Measurements from ENCODE around the gene NRF1. TPM values are rescaled to one million over a fixed set of nuclear protein-coding genes. Genes with fewer than 3 reads are reported as not detected.

Gene NRF1
- total RNA-seq, 1 experiment from 2014 or later = 22.5 TPM

DNA sequence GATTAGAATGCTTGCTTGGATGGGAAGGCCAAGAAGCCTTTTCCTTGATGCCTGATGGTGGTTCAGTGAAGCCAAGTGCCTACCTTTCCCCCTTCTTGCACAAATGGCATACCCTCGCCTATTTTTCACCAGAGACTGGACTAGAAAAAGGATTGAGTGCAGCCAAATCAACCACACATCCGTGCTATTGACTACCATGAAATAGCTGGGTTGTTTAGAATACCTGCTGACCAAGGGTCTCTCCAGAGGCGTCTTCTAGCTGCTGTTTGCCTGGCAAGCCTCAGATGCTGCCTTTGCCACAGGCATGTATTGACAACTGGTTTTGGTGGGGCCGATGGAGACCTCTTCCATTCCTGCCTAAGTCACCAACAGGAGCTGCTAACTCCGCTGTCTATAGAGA lies 146.5 kb downstream of the NRF1 start:
- Histone ChIP-seq H3K4me3 (ENCODE audit: low read length) (no peak overlapping the region), H3K9me3 (ENCODE audit: low read length) (no peaks in the 10 kb centered on the region), H3K27ac (ENCODE audit: low read length) (no peak overlapping the region), H4K20me1 (ENCODE audit: insufficient read depth, low read depth, low read length) (no peaks in the 10 kb centered on the region), H2AFZ (ENCODE audit: low read length) (no peak overlapping the region), H3K9ac (ENCODE audit: low read length) (no peak overlapping the region), H3K36me3 (ENCODE audit: insufficient read depth, low read length) (no peaks in the 10 kb centered on the region), H3K4me2 (ENCODE audit: low read depth, low read length, poor library complexity, severe bottlenecking) (no peak overlapping the region), H3K27me3 (ENCODE audit: low read length) (no peaks in the 10 kb centered on the region), H3K9me2 (replicated peaks; ENCODE audit: insufficient read depth, low read length) (no peaks in the 10 kb centered on the region), H3K4me1 (ENCODE audit: low read length) (no peaks in the 10 kb centered on the region), H3K79me2 (ENCODE audit: low read length) (no peaks in the 10 kb centered on the region)
- DNase-seq = no peak

DNA sequence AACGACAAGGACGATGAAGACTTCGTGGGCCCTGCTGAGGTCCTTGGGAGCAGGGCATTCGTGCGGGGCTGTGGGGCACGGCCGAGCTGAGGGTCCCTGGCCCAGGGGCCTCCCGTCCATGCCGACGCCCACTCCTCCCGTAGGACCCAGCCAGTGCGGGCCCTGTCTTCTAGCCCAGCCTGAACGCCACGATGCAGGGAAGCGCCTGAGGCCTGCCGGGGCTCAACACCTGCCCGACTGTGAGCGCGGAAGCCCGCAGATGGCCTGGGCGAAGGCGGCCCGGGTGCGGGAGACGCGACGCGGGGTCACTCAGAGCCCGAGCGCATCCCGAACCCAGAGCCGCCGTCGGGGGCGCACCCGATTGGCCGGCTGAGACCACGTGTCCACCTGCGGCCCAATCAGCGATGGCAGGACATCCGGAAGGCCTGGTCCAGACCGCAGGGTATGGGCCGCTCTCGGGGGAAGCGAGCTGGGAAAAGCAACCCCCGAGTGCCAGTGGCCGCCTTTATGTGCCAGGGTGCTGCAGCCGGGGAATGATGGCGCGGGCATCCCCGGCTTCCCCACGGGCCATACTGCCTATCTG lies 151.0 kb downstream of the NRF1 start:
- Histone ChIP-seq H3K9me2 (replicated peaks; ENCODE audit: insufficient read depth, low read length) (no peaks in the 10 kb centered on the region), H3K79me2 (ENCODE audit: low read length) (no peaks in the 10 kb centered on the region), H3K9ac (ENCODE audit: low read length) (no peak overlapping the region), H3K4me2 (ENCODE audit: low read depth, low read length, poor library complexity, severe bottlenecking) (no peak overlapping the region), H4K20me1 (ENCODE audit: insufficient read depth, low read depth, low read length) (no peaks in the 10 kb centered on the region), H3K4me3 (ENCODE audit: low read length) (no peak overlapping the region), H3K27ac (ENCODE audit: low read length) (no peak overlapping the region), H3K9me3 (ENCODE audit: low read length) (no peaks in the 10 kb centered on the region), H3K36me3 (ENCODE audit: insufficient read depth, low read length) (no peaks in the 10 kb centered on the region), H2AFZ (ENCODE audit: low read length) (no peak overlapping the region), H3K4me1 (ENCODE audit: low read length) (no peaks in the 10 kb centered on the region), H3K27me3 (ENCODE audit: low read length) (no peaks in the 10 kb centered on the region)
- DNase-seq = no peak

DNA sequence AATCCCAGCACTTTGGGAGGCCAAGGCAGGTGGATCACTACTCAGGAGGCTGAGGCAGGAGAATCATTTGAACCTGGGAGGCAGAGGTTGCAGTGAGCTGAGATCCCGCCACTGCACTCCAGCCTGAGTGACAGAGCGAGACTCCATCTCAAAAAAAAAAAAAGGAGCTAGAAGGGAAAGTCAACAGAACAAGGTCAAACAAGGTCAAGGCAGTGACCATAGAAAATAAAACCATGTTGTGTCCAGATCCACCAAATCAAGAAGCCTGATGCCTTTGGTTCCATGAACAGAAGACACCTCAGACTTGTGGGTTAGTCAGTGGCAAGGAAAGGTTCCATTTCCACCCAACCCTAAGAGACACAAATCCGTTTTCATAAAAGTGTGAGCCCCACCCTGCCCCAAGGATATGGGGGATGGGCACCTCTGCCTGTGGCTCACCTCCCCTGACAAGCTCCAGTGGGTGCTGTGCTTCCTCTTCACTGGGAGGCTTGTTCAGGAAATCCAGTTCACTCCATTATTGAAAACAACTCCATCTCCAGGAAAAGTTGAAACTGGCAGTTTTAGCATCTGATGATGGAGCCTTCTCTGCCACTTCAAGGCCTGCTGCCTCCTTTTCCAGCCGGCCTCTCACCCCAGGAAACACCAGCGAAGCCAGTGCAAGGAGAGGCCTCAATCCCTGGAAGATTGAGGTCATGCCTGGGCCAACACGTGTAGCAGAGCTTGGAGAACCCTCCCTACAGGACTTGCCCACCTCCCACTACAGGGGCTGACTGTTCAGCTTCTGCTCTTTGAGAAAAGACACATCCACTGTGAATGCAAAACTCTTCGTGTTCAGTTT lies 152.9 kb downstream of the NRF1 start:
- no peak for DNase-seq
- Histone ChIP-seq H3K9ac (ENCODE audit: low read length) (no peak overlapping the region), H3K4me2 (ENCODE audit: low read depth, low read length, poor library complexity, severe bottlenecking) (no peak overlapping the region)

DNA sequence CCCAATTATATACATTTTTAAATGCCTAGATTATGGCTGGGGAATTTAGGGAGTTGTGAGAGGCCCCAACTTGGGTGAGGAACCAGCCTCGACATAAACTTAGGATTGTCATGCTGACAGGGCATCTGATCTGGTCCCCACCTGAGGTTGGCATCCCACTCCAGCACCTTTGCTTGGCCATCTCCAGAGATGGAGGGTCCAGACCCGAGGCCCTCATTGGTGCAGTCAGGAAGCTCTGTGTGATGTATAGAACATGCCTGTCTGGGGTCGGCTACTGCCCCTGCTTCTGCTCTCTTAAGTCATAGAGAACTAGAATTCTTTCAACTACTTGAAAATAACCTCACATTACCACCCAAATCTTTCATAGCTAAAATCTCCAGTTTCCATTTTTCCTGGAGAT lies 153.8 kb downstream of the NRF1 start:
- Histone ChIP-seq H2AFZ (ENCODE audit: low read length) (no peak overlapping the region), H3K4me3 (ENCODE audit: low read length) (no peak overlapping the region), H3K9me2 (replicated peaks; ENCODE audit: insufficient read depth, low read length) (no peaks in the 10 kb centered on the region), H4K20me1 (ENCODE audit: insufficient read depth, low read depth, low read length) (no peaks in the 10 kb centered on the region), H3K27ac (ENCODE audit: low read length) (no peak overlapping the region), H3K4me1 (ENCODE audit: low read length) (0 out of 2 replicates have a peak, but pooled peaks cover 2% of the 10 kb centered on the region), H3K9me3 (ENCODE audit: low read length) (no peaks in the 10 kb centered on the region), H3K79me2 (ENCODE audit: low read length) (no peaks in the 10 kb centered on the region), H3K4me2 (ENCODE audit: low read depth, low read length, poor library complexity, severe bottlenecking) (no peak overlapping the region), H3K9ac (ENCODE audit: low read length) (no peak overlapping the region), H3K27me3 (ENCODE audit: low read length) (no peaks in the 10 kb centered on the region), H3K36me3 (ENCODE audit: insufficient read depth, low read length) (no peaks in the 10 kb centered on the region)
- DNase-seq = no peak

More for the DNA sequence above, 152.9 kb downstream of the NRF1 start:
- Histone ChIP-seq H3K27me3 (ENCODE audit: low read length) (no peaks in the 10 kb centered on the region), H4K20me1 (ENCODE audit: insufficient read depth, low read depth, low read length) (no peaks in the 10 kb centered on the region), H2AFZ (ENCODE audit: low read length) (no peak overlapping the region), H3K27ac (ENCODE audit: low read length) (no peak overlapping the region), H3K9me3 (ENCODE audit: low read length) (no peaks in the 10 kb centered on the region), H3K36me3 (ENCODE audit: insufficient read depth, low read length) (no peaks in the 10 kb centered on the region), H3K4me1 (ENCODE audit: low read length) (0 out of 2 replicates have a peak, but pooled peaks cover 2% of the 10 kb centered on the region), H3K79me2 (ENCODE audit: low read length) (no peaks in the 10 kb centered on the region), H3K4me3 (ENCODE audit: low read length) (no peak overlapping the region), H3K9me2 (replicated peaks; ENCODE audit: insufficient read depth, low read length) (no peaks in the 10 kb centered on the region)

DNA sequence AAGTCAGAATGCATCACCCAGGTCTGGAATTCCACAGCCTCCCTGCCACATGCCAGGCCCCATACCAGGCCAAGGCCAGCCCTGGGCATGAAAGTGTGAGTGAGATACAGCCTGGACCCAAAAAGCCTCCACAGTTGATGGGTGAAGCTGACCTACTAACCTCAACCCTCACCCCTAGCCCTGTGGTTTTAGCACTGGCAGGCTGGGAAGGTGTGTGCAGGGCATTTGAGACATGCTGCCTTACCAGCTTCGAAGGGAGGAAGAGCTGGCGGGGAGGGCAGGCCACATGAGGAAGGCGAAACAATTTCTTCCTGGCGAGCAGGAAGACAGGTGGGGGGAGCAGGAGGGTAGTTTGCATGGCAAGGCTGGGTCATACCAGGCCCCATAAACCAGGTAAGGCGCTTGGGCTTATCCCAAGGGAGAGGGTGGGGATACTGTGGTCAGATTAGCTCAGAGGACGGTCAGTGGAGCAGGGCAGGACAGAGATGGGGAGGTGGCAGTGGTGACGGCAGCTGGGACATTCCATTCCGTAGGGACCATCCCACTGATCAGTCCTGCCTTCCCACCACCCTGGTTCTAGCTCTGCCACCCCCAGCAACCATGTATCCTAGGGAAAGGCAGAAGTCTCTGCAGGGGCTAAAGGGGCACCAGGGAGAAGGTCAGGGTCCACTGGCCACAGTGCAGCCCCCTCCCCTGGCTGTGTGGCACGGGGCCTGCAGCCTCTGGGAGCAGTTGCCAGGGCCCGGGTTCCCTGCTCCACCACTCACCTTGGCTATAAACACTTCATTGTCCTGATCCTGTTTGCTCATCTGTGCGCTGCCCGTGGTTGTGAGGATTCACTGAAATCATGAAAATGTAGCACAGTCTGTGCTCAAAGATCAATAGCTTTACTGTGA lies 155.8 kb downstream of the NRF1 start:
- H3K4me2 ChIP-seq (ENCODE audit: low read depth, low read length, poor library complexity, severe bottlenecking) = no peak overlapping the region
- H2AFZ ChIP-seq (ENCODE audit: low read length) = no peak overlapping the region
- no peak for DNase-seq
- no peaks in the 10 kb centered on the region for H3K27me3 ChIP-seq (ENCODE audit: low read length)
- no peak overlapping the region for H3K9ac ChIP-seq (ENCODE audit: low read length)
- H3K4me3 ChIP-seq (ENCODE audit: low read length) = no peak overlapping the region
- no peak overlapping the region for H3K27ac ChIP-seq (ENCODE audit: low read length)
- no peaks in the 10 kb centered on the region for H3K36me3 ChIP-seq (ENCODE audit: insufficient read depth, low read length)
- H4K20me1 ChIP-seq (ENCODE audit: insufficient read depth, low read depth, low read length) = no peaks in the 10 kb centered on the region
- H3K9me2 ChIP-seq (replicated peaks; ENCODE audit: insufficient read depth, low read length) = no peaks in the 10 kb centered on the region
- H3K4me1 ChIP-seq (ENCODE audit: low read length) = peaks cover 5% of the 10 kb centered on the region
- H3K9me3 ChIP-seq (ENCODE audit: low read length) = no peaks in the 10 kb centered on the region
- no peaks in the 10 kb centered on the region for H3K79me2 ChIP-seq (ENCODE audit: low read length)

DNA sequence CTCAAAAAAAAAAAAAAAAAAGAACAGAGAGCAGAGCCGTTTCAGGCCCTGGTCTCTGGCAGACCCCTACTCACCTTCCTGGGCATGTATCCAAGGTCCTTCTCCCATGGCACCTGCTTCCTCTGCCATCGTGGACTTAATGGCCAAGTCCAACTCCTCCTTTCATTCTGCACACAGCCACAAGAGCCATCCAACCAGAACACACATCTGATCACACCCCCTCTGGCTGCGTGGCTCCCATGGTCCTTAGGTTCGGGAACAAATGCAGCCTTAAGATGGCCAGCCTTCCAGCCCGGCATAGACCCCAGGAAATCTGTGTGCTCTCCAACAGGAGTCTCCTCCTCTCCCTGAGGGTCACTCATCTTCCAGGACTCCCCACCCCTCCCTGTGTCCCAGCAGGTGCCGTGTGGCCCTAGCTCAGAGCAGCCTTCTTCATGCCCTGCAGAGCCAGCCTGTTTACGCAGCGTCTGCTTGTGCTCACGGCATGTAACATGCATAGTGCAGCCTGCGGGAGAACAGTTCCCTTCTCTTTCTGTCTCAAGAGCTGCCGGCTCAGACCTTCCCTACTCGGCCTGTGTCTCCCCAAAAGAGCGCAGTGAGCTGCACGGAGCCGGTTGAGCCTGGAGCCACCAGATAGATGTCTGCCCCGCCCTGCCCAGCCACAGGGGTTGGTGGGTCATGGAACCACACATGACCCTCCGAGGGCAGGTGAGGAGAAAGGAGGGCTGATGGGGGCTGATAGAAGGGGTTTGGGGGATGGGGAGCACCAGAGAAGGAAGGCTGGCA lies 157.3 kb downstream of the NRF1 start:
- Histone ChIP-seq H2AFZ (ENCODE audit: low read length) (no peak overlapping the region), H3K9me3 (ENCODE audit: low read length) (no peaks in the 10 kb centered on the region), H3K27ac (ENCODE audit: low read length) (no peak overlapping the region), H3K9ac (ENCODE audit: low read length) (no peak overlapping the region), H3K4me1 (ENCODE audit: low read length) (peaks cover 19% of the 10 kb centered on the region), H3K36me3 (ENCODE audit: insufficient read depth, low read length) (no peaks in the 10 kb centered on the region), H3K27me3 (ENCODE audit: low read length) (no peaks in the 10 kb centered on the region), H3K79me2 (ENCODE audit: low read length) (no peaks in the 10 kb centered on the region), H3K9me2 (replicated peaks; ENCODE audit: insufficient read depth, low read length) (no peaks in the 10 kb centered on the region), H3K4me3 (ENCODE audit: low read length) (no peak overlapping the region), H3K4me2 (ENCODE audit: low read depth, low read length, poor library complexity, severe bottlenecking) (no peak overlapping the region), H4K20me1 (ENCODE audit: insufficient read depth, low read depth, low read length) (peaks cover 6% of the 10 kb centered on the region; the same call in 1 of the 2 replicates)
- no peak for DNase-seq

DNA sequence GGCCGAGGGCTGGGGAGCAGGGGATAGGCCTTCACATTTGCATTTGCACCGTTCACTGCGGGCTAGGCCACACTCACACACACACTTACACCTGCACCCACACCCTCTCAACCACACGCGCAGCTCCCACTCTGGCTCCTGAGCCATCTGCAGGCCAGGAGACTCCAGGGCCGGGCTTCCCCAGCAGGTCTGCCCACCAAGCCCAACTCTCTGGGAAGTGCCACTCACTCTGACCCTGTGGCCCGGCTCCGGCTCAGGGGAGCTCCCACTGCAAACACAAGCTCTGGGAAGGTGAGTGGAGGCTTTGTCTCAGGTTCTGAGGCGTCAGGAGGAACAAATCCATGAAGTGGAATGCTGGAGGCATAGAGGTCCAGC lies 157.9 kb downstream of the NRF1 start:
- Histone ChIP-seq H4K20me1 (ENCODE audit: insufficient read depth, low read depth, low read length) (peaks cover 6% of the 10 kb centered on the region; the same call in 1 of the 2 replicates), H3K4me3 (ENCODE audit: low read length) (no peak overlapping the region), H3K79me2 (ENCODE audit: low read length) (no peaks in the 10 kb centered on the region), H3K9ac (ENCODE audit: low read length) (no peak overlapping the region), H3K4me1 (ENCODE audit: low read length) (peaks cover 25% of the 10 kb centered on the region), H3K36me3 (ENCODE audit: insufficient read depth, low read length) (no peaks in the 10 kb centered on the region), H3K4me2 (ENCODE audit: low read depth, low read length, poor library complexity, severe bottlenecking) (no peak overlapping the region), H3K27me3 (ENCODE audit: low read length) (no peaks in the 10 kb centered on the region), H3K27ac (ENCODE audit: low read length) (no peak overlapping the region), H2AFZ (ENCODE audit: low read length) (no peak overlapping the region), H3K9me3 (ENCODE audit: low read length) (no peaks in the 10 kb centered on the region), H3K9me2 (replicated peaks; ENCODE audit: insufficient read depth, low read length) (no peaks in the 10 kb centered on the region)
- no peak for DNase-seq

Data from Karpas-422 (cell line).